PC-9 (cell line): Measurements from ENCODE around the gene CEL. TPM values are rescaled to one million over a fixed set of nuclear protein-coding genes. Genes with fewer than 3 reads are reported as not detected.

Experiments used
- BruUV-seq: library from RNA; stranded (reverse); fragments of 400-500 nt; replicated peaks from 2 replicates; lab custom pipeline; 2021; lab: Mats Ljungman, UMichigan
- CTCF ChIA-PET: fragments of 300-600 bp; sonication (Branson Sonifier 250); formaldehyde crosslinking; loops from one replicate; lab custom pipeline; 2022; ENCODE audit warnings: antibody characterized with exemption; lab: Charles Lee
- POLR2A ChIA-PET: fragments of 300-600 bp; sonication (Branson Sonifier 250); formaldehyde crosslinking; loops from one replicate; lab custom pipeline; 2022; ENCODE audit warnings: antibody characterized with exemption; ENCODE audit not compliant: unreplicated experiment; lab: Charles Lee
- DNase-seq, 2 experiments: peaks; one replicate each; pipeline versions ENCODE4 v3.0.0 to v3.0.0-alpha.2; 2015 to 2022; ENCODE audit warnings: mixed read lengths in 1 of 2
- H2AFZ ChIP-seq: fragments of 200-600 bp; sonication (generic); 2 replicates; pipeline ENCODE4 v1.8.1; 2017; ENCODE audit warnings: antibody characterized with exemption
- H3F3A ChIP-seq: fragments of 200-600 bp; sonication (generic); 2 replicates; pipeline ENCODE4 v1.8.1; 2017; ENCODE audit warnings: antibody characterized with exemption, mild to moderate bottlenecking, low read depth; ENCODE audit not compliant: insufficient read depth
- H3K27ac ChIP-seq: fragments of 200-600 bp; sonication (generic); 2 replicates; pipeline ENCODE4 v1.6.1; 2016; ENCODE audit warnings: mixed run types
- H3K27me3 ChIP-seq: fragments of 200-600 bp; sonication (generic); 2 replicates; pipeline ENCODE4 v1.6.1; 2016; ENCODE audit warnings: low read depth, mixed run types; ENCODE audit not compliant: insufficient read depth
- H3K36me3 ChIP-seq: fragments of 200-600 bp; sonication (generic); 2 replicates; pipeline ENCODE4 v1.6.1; 2016; ENCODE audit warnings: low read depth, mixed run types
- H3K4me1 ChIP-seq: fragments of 200-600 bp; sonication (generic); replicated peaks from 2 replicates; pipeline ENCODE4 v1.6.1; 2016; ENCODE audit warnings: mixed run types; ENCODE audit not compliant: insufficient read depth
- H3K4me2 ChIP-seq: fragments of 200-600 bp; sonication (generic); 2 replicates; pipeline ENCODE4 v1.6.1; 2017; ENCODE audit warnings: mixed run types
- H3K4me3 ChIP-seq: fragments of 200-600 bp; sonication (generic); 2 replicates; pipeline ENCODE4 v1.6.1; 2016; ENCODE audit warnings: mixed run types
- H3K79me2 ChIP-seq: fragments of 200-600 bp; sonication (generic); 2 replicates; pipeline ENCODE4 v1.6.1; 2017; ENCODE audit warnings: low read depth, mixed run types
- H3K9me2 ChIP-seq: fragments of 200-600 bp; sonication (generic); 2 replicates; pipeline ENCODE4 v1.8.1; 2017; ENCODE audit warnings: mild to moderate bottlenecking; ENCODE audit not compliant: insufficient read depth
- H3K9me3 ChIP-seq: fragments of 200-600 bp; sonication (generic); 2 replicates; pipeline ENCODE4 v1.8.1; 2016; ENCODE audit warnings: low read depth; ENCODE audit not compliant: insufficient read depth
- H4K20me1 ChIP-seq: fragments of 200-600 bp; sonication (generic); 2 replicates; pipeline ENCODE4 v1.8.1; 2017; ENCODE audit not compliant: insufficient read depth
- CTCF ChIP-seq: fragments of 200-600 bp; sonication (generic); conservative IDR thresholded peaks from 2 replicates; pipeline ENCODE4 v1.6.1; 2017; ENCODE audit warnings: mixed run types, antibody characterized with exemption, mild to moderate bottlenecking, moderate library complexity
- EZH2 ChIP-seq: fragments of 200-600 bp; sonication (generic); IDR thresholded peaks from 2 replicates; pipeline ENCODE4 v1.8.0; 2017; ENCODE audit warnings: antibody characterized with exemption, low read depth
- intact Hi-C: fragments of 100-400 bp; cut with micrococcal nuclease; formaldehyde crosslinking; loops from one replicate; pipeline ENCODE4 v1.10.0; 2022; ENCODE audit not compliant: unreplicated experiment
- total RNA-seq: library from RNA; stranded (reverse); gene quantifications from 2 replicates; pipeline ENCODE4 v1.2.3, GENCODE V29; 2021

CEL gene
- total RNA-seq, 1 experiment from 2014 or later = 2.7 TPM

GRCh38 chr9:133044661-133045060 lies 17.1 kb upstream of the CEL start:
- no peak for TF ChIP-seq CTCF
- no peak for TF ChIP-seq EZH2
- Histone ChIP-seq H3K36me3 (peaks cover 5% of the 10 kb centered on the region; the same call in 1 of the 2 replicates), H2AFZ (no peak overlapping the region), H3K4me3 (no peak overlapping the region), H4K20me1 (peaks cover 14% of the 10 kb centered on the region), H3K9me2 (no peaks in the 10 kb centered on the region), H3K27ac (no peak overlapping the region), H3K4me1 (no peaks in the 10 kb centered on the region), H3K79me2 (peaks cover 6% of the 10 kb centered on the region; the same call in 1 of the 2 replicates), H3F3A (no peaks in the 10 kb centered on the region), H3K27me3 (no peaks in the 10 kb centered on the region), H3K4me2 (no peak overlapping the region), H3K9me3 (no peaks in the 10 kb centered on the region)
- BruUV-seq = no TSS peak
- DNase-seq = no peak
- ChIA-PET CTCF (no interaction called here), POLR2A (no interaction called here)
- intact Hi-C loops = no loop called here

- CTCF ChIA-PET = no interaction called here
- POLR2A ChIA-PET = interaction anchor here (0.6 kb wide), 1 partner anchor 112 kb away, joined by 12 read pairs; no protein-coding TSS in a partner anchor
Measured at GRCh38 chr9:133045132-133045531, 16.6 kb upstream of the CEL start.

GRCh38 chr9:133046196-133046899 lies 15.4 kb upstream of the CEL start:
- Histone ChIP-seq H3K79me2 (0 out of 2 replicates have a peak, but pooled peaks cover under 1% of the 10 kb centered on the region), H3K9me2 (no peaks in the 10 kb centered on the region), H3K4me2 (no peak overlapping the region), H3K9me3 (no peaks in the 10 kb centered on the region), H3K4me1 (no peaks in the 10 kb centered on the region), H4K20me1 (peaks cover 11% of the 10 kb centered on the region), H3K27ac (no peak overlapping the region), H3K36me3 (peaks cover 5% of the 10 kb centered on the region; the same call in 1 of the 2 replicates), H3K4me3 (no peak overlapping the region), H3F3A (no peaks in the 10 kb centered on the region), H2AFZ (no peak overlapping the region), H3K27me3 (no peaks in the 10 kb centered on the region)
- no peak for TF ChIP-seq EZH2
- DNase-seq = no peak
- POLR2A ChIA-PET = no interaction called here
- intact Hi-C loops = no loop called here
- CTCF ChIA-PET = no interaction called here
- BruUV-seq = no TSS peak

More at GRCh38 chr9:133045132-133045531, 16.6 kb upstream of the CEL start:
- H3K27me3 ChIP-seq = no peaks in the 10 kb centered on the region
- H3K79me2 ChIP-seq = peaks cover 4% of the 10 kb centered on the region; the same call in 1 of the 2 replicates
- no peak overlapping the region for H3K4me3 ChIP-seq
- H2AFZ ChIP-seq = no peak overlapping the region
- H3K9me2 ChIP-seq = no peaks in the 10 kb centered on the region
- no peak for DNase-seq
- H3K27ac ChIP-seq = no peak overlapping the region
- no peak overlapping the region for H3K4me2 ChIP-seq
- BruUV-seq = no TSS peak
- intact Hi-C loops = no loop called here
- no peak for TF ChIP-seq EZH2
- no peak for TF ChIP-seq CTCF
- H3K36me3 ChIP-seq = peaks cover 5% of the 10 kb centered on the region; the same call in 1 of the 2 replicates
- H3F3A ChIP-seq = no peaks in the 10 kb centered on the region
- H3K4me1 ChIP-seq = no peaks in the 10 kb centered on the region
- H4K20me1 ChIP-seq = peaks cover 14% of the 10 kb centered on the region
- H3K9me3 ChIP-seq = no peaks in the 10 kb centered on the region
